NCI-H69 (cell line): ENCODE data around the gene AHDC1.
"Not testable (repeated sequence)": the region's sequence is repeated elsewhere in the genome, so short reads cannot be mapped to it uniquely, and the experiment has no call there.

Experiments
- DNase-seq: peaks from one replicate; lab custom pipeline; 2025; lab: John Stamatoyannopoulos, UW

AHDC1 gene

GRCh38 chr1:27634177-27634984 is 30.4 kb upstream of the AHDC1 start:
- peak; percentile 63 for DNase-seq

- DNase-seq = no peak
Observed at GRCh38 chr1:27633640-27634176, 29.8 kb upstream of the AHDC1 start.

GRCh38 chr1:27633298-27633610 is 29.3 kb upstream of the AHDC1 start:
- no peak for DNase-seq

- DNase-seq = no peak
Observed at GRCh38 chr1:27632387-27633297, 28.7 kb upstream of the AHDC1 start.

GRCh38 chr1:27630859-27631491 is 27.0 kb upstream of the AHDC1 start:
- DNase-seq = peak; percentile 14

GRCh38 chr1:27628712-27629111 is 24.8 kb upstream of the AHDC1 start:
- no peak for DNase-seq

GRCh38 chr1:27627733-27628132 is 23.8 kb upstream of the AHDC1 start:
- not testable (repeated sequence) for DNase-seq

GRCh38 chr1:27627061-27627460 is 23.1 kb upstream of the AHDC1 start:
- DNase-seq = no peak

- DNase-seq = peak; percentile 32
Observed at GRCh38 chr1:27626031-27626935, 22.3 kb upstream of the AHDC1 start.

- DNase-seq = peak; percentile 14
Observed at GRCh38 chr1:27624467-27625178, 20.7 kb upstream of the AHDC1 start.

- no peak for DNase-seq
Observed at GRCh38 chr1:27623327-27624212, 19.6 kb upstream of the AHDC1 start.

- DNase-seq = no peak
Observed at GRCh38 chr1:27622828-27623227, 18.9 kb upstream of the AHDC1 start.

GRCh38 chr1:27621051-27621920 is 17.3 kb upstream of the AHDC1 start:
- DNase-seq = no peak

GRCh38 chr1:27619782-27620438 is 16.0 kb upstream of the AHDC1 start:
- not testable (repeated sequence) for DNase-seq

GRCh38 chr1:27618341-27619082 is 14.6 kb upstream of the AHDC1 start:
- DNase-seq = no peak

GRCh38 chr1:27617420-27617819 is 13.5 kb upstream of the AHDC1 start:
- DNase-seq = no peak

- no peak for DNase-seq
Observed at GRCh38 chr1:27616441-27616840, 12.5 kb upstream of the AHDC1 start.
